Body of pancreas (tissue), 4 donors: ENCODE data around the gene GSC2.

ENCODE experiments used
- POLR2A ChIP-seq, 3 donors: fragments of 450-650 bp; IDR thresholded peaks; one replicate each; pipeline ENCODE4 v1.6.1; 2016; ENCODE audit warnings: antibody characterized with exemption in 3 of 3, mild to moderate bottlenecking in 2 of 3
- TF ChIP-seq, protein P1 (sequence below), 7 experiments: fragments of 450-650 bp in 4 of 7; fragments of 200-600 bp in 3 of 7; sonication (generic) in 3 of 7; IDR thresholded peaks; one replicate each; pipeline ENCODE4 v1.5.1; 2016 to 2019; ENCODE audit warnings: antibody characterized with exemption in 7 of 7

DNA sequence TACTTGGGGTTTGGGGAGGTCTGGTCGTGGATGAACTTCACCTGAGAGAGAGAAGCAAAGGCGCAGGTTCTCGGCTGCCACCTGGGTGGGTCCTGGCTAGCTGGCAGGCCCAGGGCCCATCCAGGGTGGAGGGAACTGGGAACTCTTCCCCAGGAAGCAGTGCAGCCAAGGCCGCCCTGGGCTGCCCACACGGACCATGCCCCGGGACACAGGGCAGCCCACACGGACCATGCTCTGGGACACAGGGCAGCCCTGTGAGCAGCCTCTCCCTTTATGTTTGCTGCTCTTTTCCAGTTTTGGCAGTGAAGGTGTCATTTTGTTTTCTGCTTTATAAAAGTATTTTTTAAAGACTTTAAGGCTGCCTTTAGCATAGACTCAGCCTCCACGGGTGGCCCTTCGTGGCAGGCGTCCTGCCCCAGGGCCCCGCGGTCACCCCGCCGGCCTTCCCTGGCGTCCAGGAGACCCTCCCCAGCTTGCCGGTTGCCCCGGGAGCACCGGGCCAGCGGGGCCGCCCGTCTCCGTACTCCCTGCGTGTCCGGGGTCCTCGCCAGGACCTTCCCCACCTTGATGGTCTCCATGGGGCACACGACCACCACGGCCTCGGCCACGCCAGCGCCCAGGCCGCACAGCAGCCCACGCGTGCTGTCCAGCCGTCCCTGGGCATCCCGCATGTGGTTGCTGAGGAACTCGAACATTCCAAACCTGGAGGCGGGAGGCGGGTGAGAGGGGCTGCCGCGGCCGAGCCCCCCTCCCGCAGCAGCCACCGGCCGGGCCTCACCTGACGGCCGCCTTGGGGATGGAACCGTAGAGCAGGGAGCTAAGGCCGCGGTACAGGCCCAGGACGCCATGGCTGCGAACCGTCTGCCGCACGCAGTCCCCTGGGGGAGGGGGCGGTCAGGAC is 27.3 kb upstream of the GSC2 start:
- TF ChIP-seq, protein P1, sequence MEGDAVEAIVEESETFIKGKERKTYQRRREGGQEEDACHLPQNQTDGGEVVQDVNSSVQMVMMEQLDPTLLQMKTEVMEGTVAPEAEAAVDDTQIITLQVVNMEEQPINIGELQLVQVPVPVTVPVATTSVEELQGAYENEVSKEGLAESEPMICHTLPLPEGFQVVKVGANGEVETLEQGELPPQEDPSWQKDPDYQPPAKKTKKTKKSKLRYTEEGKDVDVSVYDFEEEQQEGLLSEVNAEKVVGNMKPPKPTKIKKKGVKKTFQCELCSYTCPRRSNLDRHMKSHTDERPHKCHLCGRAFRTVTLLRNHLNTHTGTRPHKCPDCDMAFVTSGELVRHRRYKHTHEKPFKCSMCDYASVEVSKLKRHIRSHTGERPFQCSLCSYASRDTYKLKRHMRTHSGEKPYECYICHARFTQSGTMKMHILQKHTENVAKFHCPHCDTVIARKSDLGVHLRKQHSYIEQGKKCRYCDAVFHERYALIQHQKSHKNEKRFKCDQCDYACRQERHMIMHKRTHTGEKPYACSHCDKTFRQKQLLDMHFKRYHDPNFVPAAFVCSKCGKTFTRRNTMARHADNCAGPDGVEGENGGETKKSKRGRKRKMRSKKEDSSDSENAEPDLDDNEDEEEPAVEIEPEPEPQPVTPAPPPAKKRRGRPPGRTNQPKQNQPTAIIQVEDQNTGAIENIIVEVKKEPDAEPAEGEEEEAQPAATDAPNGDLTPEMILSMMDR (IDR thresholded peaks at IDR 0.05): no peak
- no peak for TF ChIP-seq POLR2A (IDR thresholded peaks at IDR 0.05)
